Liver (tissue), 9 donors: Measurements from ENCODE around the gene CREB3L1. TPM values are rescaled to one million over a fixed set of nuclear protein-coding genes. Genes with fewer than 3 reads are reported as not detected.
A peak's percentile ranks its signal among the peaks of the same experiment; 100 is the strongest.

Experiments used
- DNase-seq: peaks from one replicate; pipeline ENCODE4 v3.0.0-alpha.2; 2017; ENCODE audit warnings: low spot score
- H3K27ac ChIP-seq, 2 donors: one replicate each; pipeline ENCODE4 v1.7.0; 2013; ENCODE audit warnings: inconsistent platforms in 2 of 2, low read length in 2 of 2, control low read depth in 1 of 2, low read depth in 1 of 2, mild to moderate bottlenecking in 1 of 2
- H3K27me3 ChIP-seq, 4 donors: one replicate each; pipeline versions ENCODE4 v1.6.1 to v1.7.0; 2013; ENCODE audit warnings: low read length in 3 of 4, inconsistent platforms in 1 of 4, mild to moderate bottlenecking in 1 of 4, moderate library complexity in 1 of 4; ENCODE audit not compliant: control insufficient read depth in 4 of 4, insufficient read depth in 4 of 4
- H3K36me3 ChIP-seq, 4 donors: one replicate each; pipeline versions ENCODE4 v1.6.1 to v1.7.0; 2013; ENCODE audit warnings: low read length in 3 of 4, mild to moderate bottlenecking in 3 of 4, low read depth in 1 of 4, moderate library complexity in 1 of 4; ENCODE audit not compliant: control insufficient read depth in 4 of 4, insufficient read depth in 3 of 4
- H3K4me1 ChIP-seq, 4 donors: one replicate each; pipeline versions ENCODE4 v1.6.1 to v1.7.0; 2013; ENCODE audit warnings: low read length in 3 of 4, mild to moderate bottlenecking in 3 of 4, moderate library complexity in 1 of 4; ENCODE audit not compliant: control insufficient read depth in 4 of 4, insufficient read depth in 4 of 4
- H3K4me3 ChIP-seq, 3 donors: one replicate each; pipeline versions ENCODE4 v1.6.1 to v1.7.0; 2013; ENCODE audit warnings: low read length in 3 of 3, control low read depth in 1 of 3, low read depth in 1 of 3, mild to moderate bottlenecking in 1 of 3
- H3K9ac ChIP-seq, 2 donors: one replicate each; pipeline ENCODE4 v1.7.0; 2013; ENCODE audit warnings: low read length in 2 of 2, mild to moderate bottlenecking in 2 of 2, moderate library complexity in 2 of 2, control low read depth in 1 of 2, low read depth in 1 of 2
- H3K9me3 ChIP-seq, 4 donors: one replicate each; pipeline versions ENCODE4 v1.6.1 to v1.7.0; 2013; ENCODE audit warnings: low read length in 3 of 4; ENCODE audit not compliant: control insufficient read depth in 4 of 4
- EGR1 ChIP-seq, 2 donors: IDR thresholded peaks; 2 replicates each; pipeline ENCODE4 v1.6.1; 2016 to 2018; ENCODE audit warnings: antibody characterized with exemption in 2 of 2, low read depth in 2 of 2
- FOXA1 ChIP-seq: IDR thresholded peaks from 2 replicates; pipeline ENCODE4 v1.6.1; 2016; ENCODE audit warnings: antibody characterized with exemption
- FOXA2 ChIP-seq: IDR thresholded peaks from 2 replicates; pipeline ENCODE4 v1.6.1; 2016; ENCODE audit warnings: antibody characterized with exemption
- GABPA ChIP-seq, 2 donors: IDR thresholded peaks in 1 of 2; conservative IDR thresholded peaks in 1 of 2; 2 replicates each; pipeline ENCODE4 v1.6.1; 2016; ENCODE audit warnings: antibody characterized with exemption in 2 of 2, mild to moderate bottlenecking in 1 of 2, moderate library complexity in 1 of 2
- HNF4A ChIP-seq, 2 donors: conservative IDR thresholded peaks; 2 replicates each; pipeline ENCODE4 v1.6.1; 2016; ENCODE audit warnings: antibody characterized with exemption in 2 of 2, mild to moderate bottlenecking in 2 of 2
- HNF4G ChIP-seq: IDR thresholded peaks from 2 replicates; pipeline ENCODE4 v1.6.1; 2016; ENCODE audit warnings: antibody characterized with exemption
- JUND ChIP-seq, 2 donors: IDR thresholded peaks; 2 replicates each; pipeline ENCODE4 v1.6.1; 2016; ENCODE audit warnings: antibody characterized with exemption in 2 of 2
- NR2F2 ChIP-seq: IDR thresholded peaks from 2 replicates; pipeline ENCODE4 v1.6.1; 2016; ENCODE audit warnings: antibody characterized with exemption
- RAD21 ChIP-seq, 2 donors: IDR thresholded peaks; 2 replicates each; pipeline ENCODE4 v1.6.1; 2016; ENCODE audit warnings: antibody characterized with exemption in 2 of 2, mild to moderate bottlenecking in 2 of 2
- RXRA ChIP-seq, 2 donors: IDR thresholded peaks; 2 replicates each; pipeline ENCODE4 v1.6.1; 2017 to 2018; ENCODE audit warnings: antibody characterized with exemption in 2 of 2, mild to moderate bottlenecking in 1 of 2
- SP1 ChIP-seq: IDR thresholded peaks from 2 replicates; pipeline ENCODE4 v1.6.1; 2018; ENCODE audit warnings: antibody characterized with exemption, mild to moderate bottlenecking
- TAF1 ChIP-seq: conservative IDR thresholded peaks from 2 replicates; pipeline ENCODE4 v1.6.1; 2016; ENCODE audit warnings: antibody characterized with exemption, mild to moderate bottlenecking
- YY1 ChIP-seq: IDR thresholded peaks from 2 replicates; pipeline ENCODE4 v1.6.1; 2016; ENCODE audit warnings: antibody characterized with exemption, mild to moderate bottlenecking
- WGBS: extraction: QIAGEN DNeasy Blood & Tissue Kit; methylation state at CpG from one replicate; pipeline ENCODE4 v1.1.7; 2013; 5-methylcytosine and 5-hydroxymethylcytosine counted together
- polyA plus RNA-seq, 2 donors: library from polyadenylated mRNA; stranded (reverse) in 1 of 2; unstranded in 1 of 2; fragments of 200-250 nt in 1 of 2; fragments of >200 nt in 1 of 2; fragmentation: Nextera tagmentation in 1 of 2; extraction: Ambion mirVana in 1 of 2; gene quantifications; one replicate each; pipeline versions ENCODE4 v1.2.1 to v1.2.3, GENCODE V29; 2013 to 2015
- total RNA-seq, 2 donors: library from RNA; depleted of rRNA; stranded (reverse); fragments of >200 nt; gene quantifications; one replicate each; pipeline ENCODE4 v1.2.3, GENCODE V29; 2014
- TF ChIP-seq, protein P1 (sequence below): IDR thresholded peaks from 2 replicates; pipeline ENCODE4 v1.6.1; 2016; ENCODE audit warnings: antibody characterized with exemption
- TF ChIP-seq, protein P2 (sequence below): IDR thresholded peaks from 2 replicates; pipeline ENCODE4 v1.6.1; 2016; ENCODE audit warnings: antibody characterized with exemption
- TF ChIP-seq, protein P3 (sequence below): IDR thresholded peaks from 2 replicates; pipeline ENCODE4 v1.6.1; 2016; ENCODE audit warnings: antibody characterized with exemption, mild to moderate bottlenecking
- TF ChIP-seq, protein P4 (sequence below): fragments of 150-350 bp; IDR thresholded peaks from 2 replicates; pipeline ENCODE4 v1.5.1; 2017; ENCODE audit warnings: improper control_type of control experiment, low read depth, low read length; ENCODE audit not compliant: missing input control
- TF ChIP-seq, protein P5 (sequence below): IDR thresholded peaks from 2 replicates; pipeline ENCODE4 v1.6.1; 2016; ENCODE audit warnings: antibody characterized with exemption
- donor health status: healthy.
- donor health status: healthy.
- donor health status: healthy.
- donor health status: healthy.
- donor health status: healthy.

Gene CREB3L1
- total and polyA plus RNA-seq, 4 donors = 0.14 to 1.3 (median 0.33) TPM

DNA sequence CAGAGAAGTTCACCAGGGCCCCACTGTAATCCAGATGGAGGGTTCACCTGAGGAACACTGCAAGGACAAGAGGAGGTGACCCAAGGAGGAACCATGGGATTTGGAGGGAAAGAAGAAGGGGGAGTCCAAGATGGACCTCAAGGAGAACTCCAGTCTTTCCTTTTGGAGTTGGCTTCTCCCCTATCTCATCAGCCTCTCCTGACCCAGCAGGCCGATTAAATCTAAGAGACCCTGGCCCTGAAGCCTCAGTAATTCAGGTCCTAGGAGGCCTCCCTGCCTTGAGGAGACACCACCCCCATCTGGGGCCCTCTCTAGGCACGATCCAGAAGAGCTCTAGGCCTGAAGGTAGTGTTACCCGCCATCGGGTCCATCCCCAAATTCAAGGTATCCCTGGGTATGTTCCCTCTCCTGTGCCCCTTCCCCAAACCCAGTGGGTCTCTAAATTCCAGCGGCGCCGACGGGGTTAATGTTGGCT, 54.7 kb downstream of the CREB3L1 start:
- Histone ChIP-seq H3K4me3 (peak overlapping the region in 1 of 3 donors; percentile 47), H3K9me3 (no peaks in the 10 kb centered on the region), H3K27me3 (peaks cover 2 to 25% (median 3%) of the 10 kb centered on the region in 4 donors), H3K4me1 (peaks cover 3 to 15% (median 7%) of the 10 kb centered on the region in 4 donors), H3K36me3 (no peaks in the 10 kb centered on the region), H3K27ac (no peak overlapping the region), H3K9ac (no peak overlapping the region)
- TF ChIP-seq NR2F2 = no peak
- no peak for TF ChIP-seq TAF1
- no peak for TF ChIP-seq JUND (IDR thresholded peaks at IDR 0.05)
- TF ChIP-seq, protein P1, sequence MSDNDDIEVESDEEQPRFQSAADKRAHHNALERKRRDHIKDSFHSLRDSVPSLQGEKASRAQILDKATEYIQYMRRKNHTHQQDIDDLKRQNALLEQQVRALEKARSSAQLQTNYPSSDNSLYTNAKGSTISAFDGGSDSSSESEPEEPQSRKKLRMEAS = no peak
- no peak for TF ChIP-seq FOXA1
- TF ChIP-seq YY1 = no peak
- TF ChIP-seq, protein P2, sequence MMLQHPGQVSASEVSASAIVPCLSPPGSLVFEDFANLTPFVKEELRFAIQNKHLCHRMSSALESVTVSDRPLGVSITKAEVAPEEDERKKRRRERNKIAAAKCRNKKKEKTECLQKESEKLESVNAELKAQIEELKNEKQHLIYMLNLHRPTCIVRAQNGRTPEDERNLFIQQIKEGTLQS = no peak
- TF ChIP-seq, protein P3, sequence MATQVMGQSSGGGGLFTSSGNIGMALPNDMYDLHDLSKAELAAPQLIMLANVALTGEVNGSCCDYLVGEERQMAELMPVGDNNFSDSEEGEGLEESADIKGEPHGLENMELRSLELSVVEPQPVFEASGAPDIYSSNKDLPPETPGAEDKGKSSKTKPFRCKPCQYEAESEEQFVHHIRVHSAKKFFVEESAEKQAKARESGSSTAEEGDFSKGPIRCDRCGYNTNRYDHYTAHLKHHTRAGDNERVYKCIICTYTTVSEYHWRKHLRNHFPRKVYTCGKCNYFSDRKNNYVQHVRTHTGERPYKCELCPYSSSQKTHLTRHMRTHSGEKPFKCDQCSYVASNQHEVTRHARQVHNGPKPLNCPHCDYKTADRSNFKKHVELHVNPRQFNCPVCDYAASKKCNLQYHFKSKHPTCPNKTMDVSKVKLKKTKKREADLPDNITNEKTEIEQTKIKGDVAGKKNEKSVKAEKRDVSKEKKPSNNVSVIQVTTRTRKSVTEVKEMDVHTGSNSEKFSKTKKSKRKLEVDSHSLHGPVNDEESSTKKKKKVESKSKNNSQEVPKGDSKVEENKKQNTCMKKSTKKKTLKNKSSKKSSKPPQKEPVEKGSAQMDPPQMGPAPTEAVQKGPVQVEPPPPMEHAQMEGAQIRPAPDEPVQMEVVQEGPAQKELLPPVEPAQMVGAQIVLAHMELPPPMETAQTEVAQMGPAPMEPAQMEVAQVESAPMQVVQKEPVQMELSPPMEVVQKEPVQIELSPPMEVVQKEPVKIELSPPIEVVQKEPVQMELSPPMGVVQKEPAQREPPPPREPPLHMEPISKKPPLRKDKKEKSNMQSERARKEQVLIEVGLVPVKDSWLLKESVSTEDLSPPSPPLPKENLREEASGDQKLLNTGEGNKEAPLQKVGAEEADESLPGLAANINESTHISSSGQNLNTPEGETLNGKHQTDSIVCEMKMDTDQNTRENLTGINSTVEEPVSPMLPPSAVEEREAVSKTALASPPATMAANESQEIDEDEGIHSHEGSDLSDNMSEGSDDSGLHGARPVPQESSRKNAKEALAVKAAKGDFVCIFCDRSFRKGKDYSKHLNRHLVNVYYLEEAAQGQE = no peak
- TF ChIP-seq, protein P4, sequence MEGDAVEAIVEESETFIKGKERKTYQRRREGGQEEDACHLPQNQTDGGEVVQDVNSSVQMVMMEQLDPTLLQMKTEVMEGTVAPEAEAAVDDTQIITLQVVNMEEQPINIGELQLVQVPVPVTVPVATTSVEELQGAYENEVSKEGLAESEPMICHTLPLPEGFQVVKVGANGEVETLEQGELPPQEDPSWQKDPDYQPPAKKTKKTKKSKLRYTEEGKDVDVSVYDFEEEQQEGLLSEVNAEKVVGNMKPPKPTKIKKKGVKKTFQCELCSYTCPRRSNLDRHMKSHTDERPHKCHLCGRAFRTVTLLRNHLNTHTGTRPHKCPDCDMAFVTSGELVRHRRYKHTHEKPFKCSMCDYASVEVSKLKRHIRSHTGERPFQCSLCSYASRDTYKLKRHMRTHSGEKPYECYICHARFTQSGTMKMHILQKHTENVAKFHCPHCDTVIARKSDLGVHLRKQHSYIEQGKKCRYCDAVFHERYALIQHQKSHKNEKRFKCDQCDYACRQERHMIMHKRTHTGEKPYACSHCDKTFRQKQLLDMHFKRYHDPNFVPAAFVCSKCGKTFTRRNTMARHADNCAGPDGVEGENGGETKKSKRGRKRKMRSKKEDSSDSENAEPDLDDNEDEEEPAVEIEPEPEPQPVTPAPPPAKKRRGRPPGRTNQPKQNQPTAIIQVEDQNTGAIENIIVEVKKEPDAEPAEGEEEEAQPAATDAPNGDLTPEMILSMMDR = no peak
- no peak for TF ChIP-seq RAD21 (IDR thresholded peaks at IDR 0.05)
- no peak for TF ChIP-seq HNF4G
- no peak for TF ChIP-seq RXRA (IDR thresholded peaks at IDR 0.05)
- no peak for TF ChIP-seq EGR1 (IDR thresholded peaks at IDR 0.05; ENCODE audit: low read depth in 2 of 2)
- TF ChIP-seq, protein P5, sequence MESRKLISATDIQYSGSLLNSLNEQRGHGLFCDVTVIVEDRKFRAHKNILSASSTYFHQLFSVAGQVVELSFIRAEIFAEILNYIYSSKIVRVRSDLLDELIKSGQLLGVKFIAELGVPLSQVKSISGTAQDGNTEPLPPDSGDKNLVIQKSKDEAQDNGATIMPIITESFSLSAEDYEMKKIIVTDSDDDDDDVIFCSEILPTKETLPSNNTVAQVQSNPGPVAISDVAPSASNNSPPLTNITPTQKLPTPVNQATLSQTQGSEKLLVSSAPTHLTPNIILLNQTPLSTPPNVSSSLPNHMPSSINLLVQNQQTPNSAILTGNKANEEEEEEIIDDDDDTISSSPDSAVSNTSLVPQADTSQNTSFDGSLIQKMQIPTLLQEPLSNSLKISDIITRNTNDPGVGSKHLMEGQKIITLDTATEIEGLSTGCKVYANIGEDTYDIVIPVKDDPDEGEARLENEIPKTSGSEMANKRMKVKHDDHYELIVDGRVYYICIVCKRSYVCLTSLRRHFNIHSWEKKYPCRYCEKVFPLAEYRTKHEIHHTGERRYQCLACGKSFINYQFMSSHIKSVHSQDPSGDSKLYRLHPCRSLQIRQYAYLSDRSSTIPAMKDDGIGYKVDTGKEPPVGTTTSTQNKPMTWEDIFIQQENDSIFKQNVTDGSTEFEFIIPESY = no peak
- TF ChIP-seq FOXA2 = no peak
- TF ChIP-seq GABPA (IDR thresholded peaks at IDR 0.05 in 1 of 2, conservative IDR thresholded peaks at IDR 0.05 in 1 of 2) = no peak
- TF ChIP-seq HNF4A (conservative IDR thresholded peaks at IDR 0.05) = no peak
- no peak for TF ChIP-seq SP1
- DNase-seq = no peak
- WGBS = 22% methylated on average over 8 of the region's 8 CpGs
